Activated CD8-positive, alpha-beta T cell treated with anti-CD3 and anti-CD28 coated beads, Interleukin-2, amount 10 ng/mL, durations not matched to agents 7 days and 5 days (primary cell): Measurements from ENCODE around the gene RASA4. TPM values are rescaled to one million over a fixed set of nuclear protein-coding genes. Genes with fewer than 3 reads are reported as not detected.
"Not testable (repeated sequence)": the region's sequence is repeated elsewhere in the genome, so short reads cannot be mapped to it uniquely, and the experiment has no call there.

Experiments used
- ATAC-seq: fragments of 150-1000 bp; cut with Tn5 transposase; one replicate; pipeline ENCODE4 v1.10.0; 2021; ENCODE audit warnings: moderate library complexity
- CTCF ChIA-PET: fragments of 350-600 bp; sonication (Branson Sonifier 250); formaldehyde crosslinking; loops from one replicate; lab custom pipeline; 2021; ENCODE audit warnings: antibody characterized with exemption; lab: Charles Lee
- POLR2A ChIA-PET: fragments of 350-600 bp; sonication (Branson Sonifier 250); formaldehyde crosslinking; loops from one replicate; lab custom pipeline; 2021; ENCODE audit warnings: antibody characterized with exemption; lab: Charles Lee
- DNase-seq: peaks from one replicate; pipeline ENCODE4 v3.0.0-alpha.2; 2020
- H3K27ac Mint-ChIP-seq: one replicate; pipeline ENCODE4 v1.8.0; 2021; ENCODE audit warnings: mild to moderate bottlenecking, mixed read lengths
- H3K27me3 Mint-ChIP-seq: one replicate; pipeline ENCODE4 v1.8.0; 2021; ENCODE audit warnings: low read depth, mixed read lengths
- H3K36me3 Mint-ChIP-seq: one replicate; pipeline ENCODE4 v1.8.0; 2021; ENCODE audit warnings: low read depth, mixed read lengths
- H3K4me1 Mint-ChIP-seq: one replicate; pipeline ENCODE4 v1.8.0; 2021; ENCODE audit warnings: low read depth, mixed read lengths
- H3K4me3 Mint-ChIP-seq: one replicate; pipeline ENCODE4 v1.8.0; 2021; ENCODE audit warnings: mild to moderate bottlenecking, mixed read lengths
- H3K9me3 Mint-ChIP-seq: one replicate; pipeline ENCODE4 v1.8.0; 2022; ENCODE audit warnings: mixed read lengths; ENCODE audit not compliant: insufficient read depth
- total RNA-seq, 2 experiments: library from RNA; stranded (reverse); gene quantifications; one replicate each; pipeline ENCODE4 v1.2.3, GENCODE V29; 2021

Gene RASA4
- 10 to 100 TPM; 59.0 to 61.8 TPM for total RNA-seq

GRCh38 chr7:102616507-102617125 is at the start of gene RASA4:
TSS of gene RASA4 (minus strand) at chr7:102616756. CDS start at chr7:102616689, 67 bp downstream.
- H3K36me3 Mint-ChIP-seq, CTCF ChIA-PET, H3K27me3 Mint-ChIP-seq, H3K9me3 Mint-ChIP-seq, H3K27ac Mint-ChIP-seq, H3K4me3 Mint-ChIP-seq, POLR2A ChIA-PET, H3K4me1 Mint-ChIP-seq: not testable (repeated sequence)
- ATAC-seq (peak; percentile 99), DNase-seq (peak; percentile 55)

- ATAC-seq, CTCF ChIA-PET, H3K9me3 Mint-ChIP-seq, H3K4me1 Mint-ChIP-seq, H3K4me3 Mint-ChIP-seq, POLR2A ChIA-PET, H3K27ac Mint-ChIP-seq, DNase-seq, H3K36me3 Mint-ChIP-seq, H3K27me3 Mint-ChIP-seq: not testable (repeated sequence)
Measured at GRCh38 chr7:102664765-102665164, 48.2 kb upstream of the RASA4 start.

- H3K27ac Mint-ChIP-seq, POLR2A ChIA-PET, H3K36me3 Mint-ChIP-seq, H3K4me3 Mint-ChIP-seq, H3K27me3 Mint-ChIP-seq, DNase-seq, CTCF ChIA-PET, H3K9me3 Mint-ChIP-seq, ATAC-seq, H3K4me1 Mint-ChIP-seq: not testable (repeated sequence)
Measured at GRCh38 chr7:102649924-102650323, 33.4 kb upstream of the RASA4 start, which contains the start of gene SPDYE2B. TSS of gene SPDYE2B (plus strand) at chr7:102650319. CDS start at chr7:102652349, 2,030 bp downstream.

GRCh38 chr7:102647813-102648212 is 31.3 kb upstream of the RASA4 start:
- CTCF ChIA-PET, H3K9me3 Mint-ChIP-seq, H3K4me1 Mint-ChIP-seq, H3K27ac Mint-ChIP-seq, DNase-seq, POLR2A ChIA-PET, H3K36me3 Mint-ChIP-seq, H3K27me3 Mint-ChIP-seq, H3K4me3 Mint-ChIP-seq, ATAC-seq: not testable (repeated sequence)

- H3K27ac Mint-ChIP-seq, H3K4me3 Mint-ChIP-seq, H3K36me3 Mint-ChIP-seq, DNase-seq, ATAC-seq, POLR2A ChIA-PET, H3K4me1 Mint-ChIP-seq, H3K27me3 Mint-ChIP-seq, CTCF ChIA-PET, H3K9me3 Mint-ChIP-seq: not testable (repeated sequence)
Measured at GRCh38 chr7:102643404-102643803, 26.8 kb upstream of the RASA4 start.

- H3K4me3 Mint-ChIP-seq, POLR2A ChIA-PET, ATAC-seq, H3K27me3 Mint-ChIP-seq, H3K9me3 Mint-ChIP-seq, CTCF ChIA-PET, H3K4me1 Mint-ChIP-seq, H3K36me3 Mint-ChIP-seq, H3K27ac Mint-ChIP-seq, DNase-seq: not testable (repeated sequence)
Measured at GRCh38 chr7:102642691-102643090, 26.1 kb upstream of the RASA4 start, which contains the start of gene UPK3BL1. TSS of gene UPK3BL1 (minus strand) at chr7:102642791. CDS start at chr7:102642741, 50 bp downstream.

GRCh38 chr7:102638848-102639247 is 22.3 kb upstream of the RASA4 start:
- H3K4me3 Mint-ChIP-seq, ATAC-seq, H3K27ac Mint-ChIP-seq, H3K4me1 Mint-ChIP-seq, H3K9me3 Mint-ChIP-seq, CTCF ChIA-PET, POLR2A ChIA-PET, DNase-seq, H3K36me3 Mint-ChIP-seq, H3K27me3 Mint-ChIP-seq: not testable (repeated sequence)

GRCh38 chr7:102636956-102637355 is 20.4 kb upstream of the RASA4 start:
- DNase-seq, H3K4me3 Mint-ChIP-seq, H3K36me3 Mint-ChIP-seq, CTCF ChIA-PET, H3K27me3 Mint-ChIP-seq, H3K4me1 Mint-ChIP-seq, H3K27ac Mint-ChIP-seq, ATAC-seq, H3K9me3 Mint-ChIP-seq, POLR2A ChIA-PET: not testable (repeated sequence)

GRCh38 chr7:102635354-102635753 is 18.8 kb upstream of the RASA4 start:
- ATAC-seq, H3K4me3 Mint-ChIP-seq, CTCF ChIA-PET, H3K36me3 Mint-ChIP-seq, DNase-seq, H3K4me1 Mint-ChIP-seq, H3K27ac Mint-ChIP-seq, H3K9me3 Mint-ChIP-seq, H3K27me3 Mint-ChIP-seq, POLR2A ChIA-PET: not testable (repeated sequence)

GRCh38 chr7:102634299-102634698 is 17.7 kb upstream of the RASA4 start:
- CTCF ChIA-PET, H3K4me1 Mint-ChIP-seq, H3K9me3 Mint-ChIP-seq, POLR2A ChIA-PET, H3K36me3 Mint-ChIP-seq, H3K27ac Mint-ChIP-seq, H3K4me3 Mint-ChIP-seq, H3K27me3 Mint-ChIP-seq, ATAC-seq: not testable (repeated sequence)
- DNase-seq = peak; percentile 9

GRCh38 chr7:102630622-102631021 is 14.1 kb upstream of the RASA4 start:
- DNase-seq, H3K27me3 Mint-ChIP-seq, H3K9me3 Mint-ChIP-seq, ATAC-seq, H3K4me3 Mint-ChIP-seq, H3K27ac Mint-ChIP-seq, POLR2A ChIA-PET, CTCF ChIA-PET, H3K4me1 Mint-ChIP-seq, H3K36me3 Mint-ChIP-seq: not testable (repeated sequence)

GRCh38 chr7:102627271-102627904 is 10.8 kb upstream of the RASA4 start:
- H3K4me3 Mint-ChIP-seq, H3K36me3 Mint-ChIP-seq, POLR2A ChIA-PET, H3K27ac Mint-ChIP-seq, CTCF ChIA-PET, DNase-seq, H3K9me3 Mint-ChIP-seq, H3K4me1 Mint-ChIP-seq, ATAC-seq, H3K27me3 Mint-ChIP-seq: not testable (repeated sequence)
